GM21717 (cell line): ENCODE measurements around the gene CHD9NB.
A peak's percentile ranks its signal among the peaks of the same experiment; 100 is the strongest.

Experiments
- ATAC-seq: cut with Tn5 transposase; IDR thresholded peaks from one replicate; pipeline ENCODE4 v1.9.1; 2021; ENCODE audit warnings: mild to moderate bottlenecking, moderate library complexity; ENCODE audit not compliant: unreplicated experiment

The CHD9NB gene

DNA sequence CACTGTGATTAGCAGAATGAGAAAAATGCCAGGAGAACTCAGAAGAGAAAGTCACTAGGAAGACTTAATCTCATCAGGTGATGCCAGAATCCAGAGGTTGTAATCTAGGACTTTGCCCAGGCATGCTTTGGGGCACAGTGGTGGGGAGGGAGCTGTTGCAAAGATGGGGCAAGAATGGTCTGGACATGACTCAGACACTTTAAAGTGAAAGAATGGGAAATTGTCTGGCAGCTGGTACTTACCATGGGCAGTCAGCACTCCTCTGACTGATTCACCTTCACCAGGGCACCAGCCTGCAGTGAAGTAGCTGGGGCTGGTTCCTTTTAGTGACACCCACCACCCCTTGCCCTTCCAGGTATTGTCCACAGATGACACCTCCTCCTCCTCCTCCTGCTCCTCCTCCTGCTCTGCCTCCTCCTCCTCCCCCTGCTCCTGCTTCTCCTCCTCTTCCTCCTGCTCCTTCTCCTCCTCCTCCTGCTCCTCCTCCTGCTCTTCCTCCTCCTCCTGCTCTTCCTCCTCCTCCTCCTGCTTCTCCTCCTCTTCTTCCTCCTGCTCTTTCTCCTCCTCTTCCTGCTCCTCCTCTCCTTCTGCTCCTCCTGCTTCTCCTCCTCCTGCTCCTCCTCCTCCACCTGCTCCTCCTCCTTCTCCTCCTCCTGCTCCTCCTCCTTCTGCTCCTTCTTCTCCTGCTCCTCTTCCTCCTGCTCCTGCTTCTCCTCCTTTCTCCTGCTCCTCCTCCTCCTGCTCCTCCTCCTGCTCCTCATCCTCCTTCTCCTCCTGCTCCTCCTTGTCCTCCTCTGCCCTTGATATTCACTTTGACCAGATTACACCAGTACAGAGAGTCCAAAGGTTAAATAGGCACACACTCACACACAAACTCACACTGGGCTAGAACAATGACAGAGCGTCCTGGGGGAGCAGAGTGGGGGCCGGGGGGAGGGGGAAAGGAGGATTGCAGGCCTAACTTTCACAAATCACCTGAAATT is at the start of gene CHD9NB:
Gene CHD9NB (minus strand): TSS at position 379 of the 983 bp plus-strand sequence. CDS start 8,739 bp downstream, outside the sequence.
- no peak for ATAC-seq

DNA sequence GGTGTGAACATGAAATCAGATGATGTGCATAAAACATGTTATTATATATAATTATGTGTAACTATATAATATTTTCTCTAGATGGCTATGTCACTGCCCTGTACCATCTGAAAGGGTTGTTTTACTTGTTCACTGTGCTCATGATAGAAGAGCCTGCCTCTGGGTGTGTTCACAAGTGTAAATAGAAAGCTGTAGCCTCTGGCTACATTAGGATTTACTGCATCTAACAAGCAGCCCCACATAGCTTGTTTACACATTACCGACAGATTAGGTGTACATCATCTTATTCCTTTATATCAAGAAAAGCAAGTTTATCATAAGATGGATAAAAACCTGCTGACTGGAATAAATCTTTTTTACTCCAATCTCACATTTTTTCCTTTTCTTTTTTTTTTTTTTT is 48.2 kb upstream of the CHD9NB start:
- ATAC-seq = no peak

DNA sequence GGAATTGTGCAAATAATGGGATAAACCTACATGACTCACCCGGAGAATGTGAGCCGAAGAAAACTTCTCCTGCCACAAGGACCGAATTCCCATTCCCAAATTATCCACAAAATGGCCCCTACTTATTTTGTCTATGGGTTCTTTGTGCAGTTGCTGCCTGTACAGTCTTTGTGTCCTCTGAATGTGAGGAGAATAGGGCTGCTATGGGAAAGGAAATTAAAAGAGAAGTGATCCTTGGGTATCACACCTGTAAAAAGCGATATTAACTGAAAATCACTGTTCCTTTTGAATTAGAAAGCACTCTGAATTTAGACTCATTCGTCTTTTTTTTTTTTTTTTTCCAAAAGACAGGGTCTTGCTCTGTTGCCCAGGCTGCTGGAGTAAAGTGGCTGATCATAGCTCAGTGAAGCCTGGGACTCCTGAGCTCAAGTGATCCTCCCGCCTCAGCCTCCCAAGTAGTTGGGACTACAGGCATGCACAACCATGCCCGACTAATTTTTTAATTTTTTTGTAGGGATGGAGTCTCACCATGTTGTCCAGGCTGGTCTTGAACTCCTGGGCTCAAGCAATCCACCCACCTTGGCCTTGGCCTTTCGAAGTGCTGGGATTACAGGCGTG is 47.5 kb upstream of the CHD9NB start:
- no peak for ATAC-seq

DNA sequence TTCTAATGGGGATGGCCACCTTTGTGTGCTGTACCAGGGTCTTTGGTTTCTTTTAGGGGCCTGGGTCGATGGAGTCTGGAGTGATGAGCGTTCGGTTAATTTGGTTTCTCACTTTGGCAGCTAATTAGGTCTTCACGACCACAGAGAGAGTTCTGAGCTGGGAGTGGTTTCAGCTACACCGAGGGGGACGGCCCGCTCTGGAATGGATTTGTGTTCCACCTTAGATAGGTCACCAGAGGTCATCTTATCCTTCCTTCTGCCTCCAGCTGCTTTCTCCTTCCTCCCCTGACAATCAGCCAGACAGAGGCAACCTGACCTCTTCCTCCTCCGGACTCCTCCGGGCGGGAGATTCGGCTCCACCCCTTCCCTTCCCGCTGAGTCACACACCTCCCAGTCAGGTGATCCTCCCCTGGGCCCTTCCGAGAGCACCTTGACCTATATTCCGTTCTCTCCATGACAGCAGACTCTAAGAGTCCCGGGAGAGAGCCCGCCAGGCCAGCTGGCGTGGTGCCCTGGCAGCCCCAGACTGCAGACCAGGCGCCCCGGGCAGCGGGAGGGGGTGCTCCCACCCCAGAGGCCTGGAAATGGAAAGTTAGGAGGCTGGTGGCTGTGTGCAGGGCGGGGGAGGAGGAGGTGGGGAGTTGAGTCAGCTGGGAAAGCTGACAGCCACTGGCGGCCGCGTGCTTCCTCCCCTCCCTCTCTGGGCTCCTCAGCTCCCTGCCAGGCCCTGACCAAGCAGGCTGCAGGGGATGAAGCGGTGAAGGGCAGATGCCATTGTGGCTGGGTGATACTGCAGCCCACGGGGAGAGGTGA is 46.8 kb upstream of the CHD9NB start:
- peak; percentile 60 for ATAC-seq

DNA sequence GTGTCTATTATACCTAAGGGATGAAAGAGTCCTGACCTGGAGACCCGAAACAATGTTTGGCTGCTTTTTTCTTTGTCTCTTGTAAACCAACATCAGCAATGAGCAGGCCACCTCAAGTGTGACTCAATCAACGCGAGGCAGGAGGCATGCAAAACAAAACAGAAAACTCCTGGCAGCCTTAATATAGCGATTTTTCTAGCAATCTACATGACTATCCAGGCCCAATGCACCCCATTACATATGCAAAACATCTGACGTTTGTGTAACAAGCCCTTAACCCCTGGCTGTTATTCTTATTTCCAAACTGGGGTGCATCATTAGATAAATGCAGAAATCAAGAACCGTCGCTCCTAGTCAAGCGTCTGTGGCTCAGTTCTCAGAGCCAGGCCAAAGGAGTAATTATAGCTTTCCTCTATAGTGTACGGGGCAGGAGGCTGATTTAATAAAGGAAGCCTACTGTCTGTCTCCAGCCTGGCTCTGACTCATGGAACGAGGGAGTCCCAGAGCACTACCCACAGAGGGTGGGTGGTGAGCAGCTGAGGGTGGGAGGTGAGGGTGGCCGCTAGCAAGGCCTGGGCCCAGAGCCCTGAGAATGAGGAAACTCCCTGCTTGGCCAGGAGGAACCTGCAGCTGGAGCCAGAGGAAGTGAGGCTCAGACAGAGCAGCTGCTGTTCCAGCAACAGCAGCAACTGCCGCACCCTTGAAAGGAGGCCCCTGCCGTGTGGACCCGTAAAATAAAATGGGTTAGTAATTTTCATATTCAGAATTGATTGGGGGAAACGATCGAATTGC is 46.0 kb upstream of the CHD9NB start:
- ATAC-seq = peak; percentile 62

DNA sequence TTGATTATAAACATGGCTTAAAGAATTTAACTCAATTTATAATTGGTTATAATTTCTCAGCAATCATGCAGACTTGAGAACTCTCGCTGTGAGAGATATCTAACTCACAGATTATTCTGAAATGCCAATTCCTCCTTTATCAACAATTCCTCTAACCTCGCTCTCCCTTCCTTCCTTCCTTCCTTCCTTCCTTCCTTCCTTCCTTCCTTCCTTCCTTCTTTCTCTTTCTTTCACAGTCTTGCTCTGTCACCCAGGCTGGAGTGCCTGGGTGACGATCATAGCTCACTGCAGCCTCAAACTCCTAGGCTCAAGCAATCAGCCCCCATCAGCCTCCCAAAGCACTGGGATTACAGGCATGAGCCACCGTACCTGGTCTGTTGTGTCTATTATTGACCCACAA is 44.5 kb upstream of the CHD9NB start:
- ATAC-seq = no peak

DNA sequence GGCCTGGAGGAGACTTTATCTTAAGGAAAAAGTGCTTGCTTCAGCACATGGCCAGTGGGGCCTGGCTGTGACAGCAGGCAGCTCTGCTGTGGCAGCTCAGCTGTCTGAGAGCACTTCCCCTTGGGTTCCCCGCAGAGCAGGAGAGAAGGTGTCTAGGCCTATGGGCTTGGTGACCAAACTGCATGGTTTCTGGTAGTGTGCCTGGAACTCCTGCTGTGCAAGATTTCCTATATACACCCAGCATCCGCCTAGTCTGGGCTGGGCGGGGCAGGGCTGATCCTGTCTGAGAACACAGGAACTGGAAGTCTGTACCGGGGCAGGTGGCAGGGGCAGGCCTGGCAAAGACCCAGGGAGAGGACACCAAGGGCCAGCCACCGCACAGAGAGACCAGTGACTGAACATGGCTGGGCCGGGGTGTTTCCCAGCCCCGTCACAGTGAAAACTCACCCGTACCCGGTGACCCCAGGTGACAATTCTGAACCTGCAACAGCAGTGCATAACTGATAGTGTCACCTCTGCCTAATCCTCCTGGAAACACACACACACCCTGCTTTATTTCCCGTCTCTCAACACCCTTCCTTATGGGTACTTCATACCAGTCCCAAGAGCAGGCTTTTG is 41.4 kb upstream of the CHD9NB start:
- peak; percentile 38 for ATAC-seq

DNA sequence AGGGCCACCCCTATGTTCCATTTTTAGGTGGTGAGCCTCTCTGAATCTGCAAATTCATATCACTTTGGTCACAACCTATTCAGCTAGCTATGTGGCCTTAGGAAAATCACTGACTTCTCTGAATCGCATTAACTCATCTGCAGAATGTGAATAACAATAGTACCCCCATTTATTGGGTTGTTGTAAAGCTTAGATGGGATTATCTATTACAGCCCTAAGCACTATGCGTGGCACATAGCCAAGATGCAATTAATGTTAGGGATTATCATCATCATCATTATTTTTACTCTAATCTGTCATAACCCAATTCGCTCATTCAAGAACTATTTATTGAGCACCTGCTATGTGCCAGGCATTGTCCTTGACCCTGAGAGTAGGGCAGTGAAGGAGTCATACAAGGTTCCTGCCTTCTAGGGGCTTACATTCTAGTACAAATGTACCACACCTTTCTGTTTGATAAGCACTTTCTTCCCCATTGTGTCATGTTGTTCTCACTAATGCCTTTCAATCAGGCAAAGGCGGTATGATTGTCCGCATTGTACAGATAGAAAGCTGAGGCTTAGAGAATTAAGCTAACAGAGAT is 40.6 kb upstream of the CHD9NB start:
- no peak for ATAC-seq

DNA sequence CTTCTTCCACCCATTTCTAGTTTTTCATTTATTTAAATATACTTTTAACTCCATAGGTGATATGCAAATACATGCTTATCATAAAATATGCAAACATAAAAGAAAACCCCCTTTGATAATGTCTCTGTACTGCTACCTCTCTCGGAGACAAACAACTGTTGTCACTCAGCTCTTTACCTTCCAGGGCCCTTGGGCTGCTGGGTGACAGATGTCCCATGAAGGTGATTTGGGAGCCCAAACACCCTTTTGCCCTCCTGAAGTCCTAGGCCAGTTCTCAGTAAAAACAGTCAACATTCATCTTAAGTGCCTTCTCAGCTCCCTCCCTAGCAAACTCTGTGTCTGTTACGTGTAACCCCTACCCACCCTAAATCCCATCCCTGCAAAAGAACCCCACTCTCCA is 39.6 kb upstream of the CHD9NB start:
- no peak for ATAC-seq

DNA sequence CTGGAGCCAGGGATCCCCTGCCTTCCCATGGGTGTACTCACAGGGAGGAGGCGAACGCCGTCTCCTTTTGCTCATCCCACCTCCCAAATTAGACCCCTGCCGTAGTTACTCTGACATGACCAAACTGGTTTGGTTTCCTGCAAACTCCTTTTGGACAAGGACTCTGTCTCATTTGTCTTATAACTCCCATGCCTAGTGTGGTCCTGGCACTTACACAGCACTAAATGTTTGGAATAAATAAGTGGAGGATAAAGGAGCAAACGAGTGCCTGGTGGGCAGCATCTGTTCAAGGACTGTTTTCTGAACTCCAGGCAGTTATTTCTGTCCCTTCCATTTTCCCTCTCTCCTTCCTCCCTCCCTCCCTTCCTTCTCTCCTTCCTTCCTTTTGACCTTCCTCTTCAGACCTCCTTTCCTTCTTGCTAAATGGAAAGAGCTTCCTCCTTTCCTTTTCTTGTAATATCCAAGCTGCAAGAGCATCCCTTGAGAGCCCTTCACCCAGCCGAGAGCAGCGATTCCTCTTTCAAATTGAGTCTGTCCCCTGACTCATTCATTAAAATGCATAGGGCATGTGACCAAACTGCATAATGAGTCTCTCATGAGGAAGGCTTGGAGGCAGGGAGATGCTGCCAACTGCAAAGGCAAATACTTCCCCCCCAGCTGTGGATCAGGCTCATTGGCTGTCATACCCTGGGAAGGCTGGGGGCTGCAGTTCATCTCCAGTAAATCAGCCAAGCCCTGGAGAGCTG is 38.9 kb upstream of the CHD9NB start:
- peak; percentile 56 for ATAC-seq

DNA sequence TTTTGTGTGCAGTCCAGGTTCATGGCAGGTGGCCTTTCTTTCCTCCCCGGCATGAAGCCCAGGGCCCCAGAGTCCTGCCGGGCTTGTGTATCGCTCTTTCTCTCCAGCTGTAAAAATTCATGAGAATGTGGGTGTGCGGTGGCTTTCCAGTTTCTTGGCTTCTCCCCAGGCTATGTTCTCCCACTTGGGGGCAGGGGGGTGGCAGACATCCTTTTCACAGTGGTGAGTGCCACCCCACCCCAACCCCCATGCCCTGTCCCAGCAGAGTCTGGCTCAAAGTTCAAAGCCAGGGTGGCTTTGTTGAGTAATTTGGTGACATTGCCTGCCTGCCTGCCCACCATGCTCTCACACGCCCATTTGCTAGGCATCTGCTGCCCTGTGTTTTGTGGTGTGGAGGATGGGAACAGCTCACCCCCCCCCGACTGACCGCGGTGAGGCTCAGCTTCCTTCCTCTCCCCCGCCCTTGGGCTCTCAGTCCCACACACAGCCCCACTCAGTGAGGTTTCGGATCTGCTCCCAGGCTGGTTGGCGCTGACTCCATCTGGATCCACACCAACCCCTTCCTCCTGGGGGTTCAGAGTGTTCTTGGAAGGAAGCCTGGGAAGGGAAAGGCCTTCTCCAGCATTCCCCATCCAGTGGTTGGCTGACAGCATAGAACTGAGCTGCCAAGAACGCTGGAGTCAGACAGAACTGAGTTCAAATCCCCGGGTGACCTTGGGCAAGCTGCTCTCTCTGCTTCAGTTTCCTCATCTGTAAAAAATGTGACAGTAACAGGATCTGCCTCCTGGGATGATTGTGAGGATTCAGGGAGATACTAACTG is 38.1 kb upstream of the CHD9NB start:
- no peak for ATAC-seq

DNA sequence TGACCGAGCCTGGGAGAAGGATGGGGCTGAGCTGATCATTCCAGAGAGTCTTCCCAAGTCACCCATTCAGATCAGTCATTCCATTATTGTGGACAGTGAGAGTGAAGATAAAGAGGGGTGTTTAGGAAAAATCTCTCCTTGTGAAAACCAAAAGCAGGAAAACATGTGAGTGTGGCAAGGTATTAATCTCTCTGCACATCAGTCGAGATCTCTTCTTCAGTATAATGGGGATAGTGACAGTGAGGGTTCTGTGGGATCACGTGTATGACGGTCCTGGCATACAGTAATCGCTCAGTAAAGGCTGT is 37.5 kb upstream of the CHD9NB start:
- no peak for ATAC-seq

DNA sequence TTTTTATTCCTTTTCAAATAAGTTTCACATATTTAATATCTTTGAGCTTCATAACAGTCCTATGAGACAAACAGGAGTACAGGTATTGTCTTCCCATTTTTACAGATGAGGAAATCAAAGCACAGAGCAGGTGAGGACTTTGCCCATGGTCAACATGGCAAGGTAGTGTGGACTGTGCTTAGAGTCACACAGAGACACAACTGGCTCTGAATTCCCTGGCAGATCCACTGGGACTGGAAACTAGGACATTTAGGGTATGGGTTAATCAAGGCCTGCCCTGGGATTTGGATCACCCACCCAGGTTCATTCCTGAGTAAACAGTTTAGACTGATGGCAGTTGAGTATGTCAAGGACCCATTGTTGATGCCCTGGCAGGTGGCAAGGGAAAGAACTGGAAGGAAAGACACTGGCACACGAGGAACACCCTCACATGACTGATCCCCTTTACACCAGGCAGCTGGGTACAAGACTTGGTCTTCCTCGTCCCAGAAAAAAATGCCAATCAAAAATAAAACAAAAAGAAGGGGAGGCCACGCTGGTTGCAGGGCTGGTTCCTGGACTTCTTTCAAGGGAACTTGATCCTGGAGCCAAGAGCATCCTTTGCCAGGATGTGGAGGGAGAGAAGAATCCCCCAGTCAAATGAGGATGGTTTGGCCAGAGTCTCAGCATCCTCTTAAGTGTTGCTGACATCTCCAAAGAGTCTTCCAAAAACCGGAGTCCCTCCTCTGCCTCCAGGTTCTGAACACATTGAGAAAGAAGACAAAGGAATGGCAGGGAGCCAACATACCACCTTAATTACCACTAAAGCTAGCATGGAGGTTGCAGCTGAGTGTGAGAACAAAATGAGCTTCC is 37.0 kb upstream of the CHD9NB start:
- no peak for ATAC-seq

DNA sequence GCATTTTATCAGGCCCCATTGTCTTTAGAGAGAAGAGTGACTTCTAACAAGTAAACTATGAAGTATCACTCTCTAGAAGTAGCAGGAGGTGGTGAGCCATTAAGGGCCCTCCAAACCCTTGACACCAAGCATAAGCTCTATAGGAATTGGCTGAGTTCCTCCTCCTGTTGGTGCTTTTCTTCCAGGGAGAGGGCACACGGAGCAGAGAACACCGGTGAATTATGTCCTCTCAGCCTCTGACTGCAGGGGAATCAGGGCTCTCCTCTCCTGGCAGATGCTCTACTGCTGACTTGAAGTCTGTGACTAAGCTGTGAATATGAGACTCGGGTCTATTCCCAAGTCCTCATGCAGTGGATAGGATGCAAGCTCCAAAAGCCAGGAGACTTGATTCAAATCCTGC is 34.4 kb upstream of the CHD9NB start:
- ATAC-seq = no peak

DNA sequence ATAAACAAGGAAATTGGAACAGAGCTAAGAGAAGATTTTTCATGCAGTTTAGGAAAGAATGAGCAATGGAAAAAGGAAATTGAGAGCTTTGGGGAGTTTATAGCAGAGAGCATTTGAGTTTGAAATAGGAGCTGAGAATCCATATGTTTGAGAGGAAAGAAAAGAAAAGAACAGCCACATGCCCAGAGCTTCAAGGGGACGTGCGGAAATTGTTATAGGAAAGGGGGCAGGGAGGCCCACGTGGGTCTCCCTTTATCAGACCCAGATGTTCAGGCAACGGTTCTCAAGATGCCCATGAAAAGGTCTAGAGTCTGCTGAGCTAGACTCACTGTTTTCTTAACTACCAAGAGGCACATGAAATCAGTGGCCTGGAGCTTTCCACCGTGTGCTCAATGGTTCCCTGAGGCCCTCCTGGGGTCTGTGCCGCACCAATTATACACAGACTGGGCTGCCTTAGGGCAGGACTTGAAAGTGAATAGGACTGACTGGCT is 33.3 kb upstream of the CHD9NB start:
- ATAC-seq = no peak

DNA sequence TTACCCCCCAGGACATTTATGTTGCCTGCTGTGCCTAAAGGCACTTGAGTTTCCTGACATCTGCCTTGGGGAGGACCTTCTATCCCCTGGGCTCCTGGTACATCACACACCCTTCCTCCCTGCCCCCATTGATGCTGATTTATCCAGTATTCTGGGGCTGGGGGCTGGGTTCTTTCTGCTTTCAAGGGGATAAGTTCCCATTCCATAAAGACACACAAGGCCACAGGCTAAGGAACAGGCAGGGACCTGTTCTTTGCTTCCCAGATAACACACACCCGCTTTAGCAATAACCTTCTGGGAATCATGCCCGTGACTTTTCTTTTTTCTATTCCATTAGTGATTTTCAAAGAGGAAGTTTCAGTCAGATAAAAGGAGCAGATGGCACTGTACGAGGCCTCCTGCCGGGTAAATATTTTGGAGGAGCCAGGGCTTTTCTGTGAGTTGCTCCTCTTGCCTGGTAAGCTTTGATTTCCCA is 32.7 kb upstream of the CHD9NB start:
- ATAC-seq = no peak

DNA sequence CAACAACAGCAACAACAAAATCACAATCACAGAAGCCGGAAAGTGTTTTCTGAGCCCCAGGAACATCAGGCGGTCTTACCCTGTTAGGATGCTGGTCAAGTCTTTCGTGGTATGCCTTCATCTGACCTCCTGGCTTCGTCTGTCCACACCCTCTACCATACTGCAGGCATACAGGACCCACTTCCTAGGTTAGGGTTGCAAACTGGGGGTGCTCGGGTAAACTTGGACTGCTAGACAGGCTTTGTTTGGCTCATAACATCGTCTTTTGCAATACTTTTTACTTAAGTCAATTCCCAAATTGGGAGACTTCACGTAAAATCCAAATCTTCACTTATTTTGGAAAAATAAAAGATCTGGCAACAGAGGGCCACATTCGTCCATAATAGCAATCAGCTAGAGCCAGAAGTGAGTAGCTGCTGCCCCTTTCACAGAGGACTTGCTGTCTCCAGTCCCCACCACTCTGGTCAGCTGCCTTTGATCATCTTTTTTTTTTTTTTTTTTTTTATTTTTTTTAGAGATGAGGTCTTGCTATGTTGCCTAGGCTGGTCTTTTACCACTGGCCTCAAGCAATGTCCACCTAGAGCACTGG is 32.1 kb upstream of the CHD9NB start:
- no peak for ATAC-seq
